Kidney epithelial cell (primary cell): ENCODE data around the gene ELMO1. TPM values are rescaled to one million over a fixed set of nuclear protein-coding genes. Genes with fewer than 3 reads are reported as not detected.

ENCODE experiments used
- DNase-seq: peaks from one replicate; pipeline ENCODE4 v3.0.0-alpha.2; 2010; ENCODE audit warnings: low read depth
- H3K27me3 ChIP-seq: 2 replicates; pipeline ENCODE4 v1.6.0; 2011; ENCODE audit warnings: low read length; ENCODE audit not compliant: control insufficient read depth, insufficient read depth
- H3K36me3 ChIP-seq: 2 replicates; pipeline ENCODE4 v1.5.1; 2011; ENCODE audit warnings: low read length; ENCODE audit not compliant: control insufficient read depth, insufficient read depth
- H3K4me3 ChIP-seq: 2 replicates; pipeline ENCODE4 v1.5.1; 2011; ENCODE audit warnings: low read depth, mild to moderate bottlenecking, control low read depth, low read length
- total RNA-seq: library from RNA; depleted of rRNA; stranded (reverse); fragments of >200 nt; gene quantifications from 2 replicates; pipeline ENCODE4 v1.2.3, GENCODE V29; 2015
- TF ChIP-seq, protein P1 (sequence below): IDR thresholded peaks from 2 replicates; pipeline ENCODE4 v1.5.1; 2011; ENCODE audit warnings: mild to moderate bottlenecking, moderate library complexity, low read length, control low read depth, inconsistent platforms; ENCODE audit not compliant: insufficient read depth, poor library complexity, severe bottlenecking

Gene ELMO1
- total RNA-seq, 1 donor from 2014 or later: 11.4 TPM

DNA sequence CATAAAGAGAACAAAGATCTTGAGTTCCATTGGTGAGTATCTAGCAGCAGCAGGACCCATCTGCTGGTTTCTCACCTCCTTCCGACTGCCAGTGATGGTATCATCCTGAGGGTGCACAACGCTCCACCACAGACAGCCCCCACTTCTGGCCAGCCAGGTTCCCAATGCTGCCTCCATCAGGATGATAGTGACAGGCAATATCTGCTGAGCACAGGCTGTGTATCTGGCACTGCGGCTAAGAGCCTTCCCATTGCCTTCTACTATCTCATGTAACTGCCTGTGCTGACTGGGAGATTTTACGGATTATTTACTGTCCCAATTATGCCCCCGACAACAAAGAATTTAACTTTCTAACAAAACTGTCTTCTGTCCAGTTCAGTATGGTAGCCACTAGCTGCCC lies 372.0 kb downstream of the ELMO1 start:
- Histone ChIP-seq H3K4me3 (no peak overlapping the region), H3K36me3 (no peaks in the 10 kb centered on the region), H3K27me3 (no peaks in the 10 kb centered on the region)
- TF ChIP-seq, protein P1, sequence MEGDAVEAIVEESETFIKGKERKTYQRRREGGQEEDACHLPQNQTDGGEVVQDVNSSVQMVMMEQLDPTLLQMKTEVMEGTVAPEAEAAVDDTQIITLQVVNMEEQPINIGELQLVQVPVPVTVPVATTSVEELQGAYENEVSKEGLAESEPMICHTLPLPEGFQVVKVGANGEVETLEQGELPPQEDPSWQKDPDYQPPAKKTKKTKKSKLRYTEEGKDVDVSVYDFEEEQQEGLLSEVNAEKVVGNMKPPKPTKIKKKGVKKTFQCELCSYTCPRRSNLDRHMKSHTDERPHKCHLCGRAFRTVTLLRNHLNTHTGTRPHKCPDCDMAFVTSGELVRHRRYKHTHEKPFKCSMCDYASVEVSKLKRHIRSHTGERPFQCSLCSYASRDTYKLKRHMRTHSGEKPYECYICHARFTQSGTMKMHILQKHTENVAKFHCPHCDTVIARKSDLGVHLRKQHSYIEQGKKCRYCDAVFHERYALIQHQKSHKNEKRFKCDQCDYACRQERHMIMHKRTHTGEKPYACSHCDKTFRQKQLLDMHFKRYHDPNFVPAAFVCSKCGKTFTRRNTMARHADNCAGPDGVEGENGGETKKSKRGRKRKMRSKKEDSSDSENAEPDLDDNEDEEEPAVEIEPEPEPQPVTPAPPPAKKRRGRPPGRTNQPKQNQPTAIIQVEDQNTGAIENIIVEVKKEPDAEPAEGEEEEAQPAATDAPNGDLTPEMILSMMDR: no peak
- no peak for DNase-seq

DNA sequence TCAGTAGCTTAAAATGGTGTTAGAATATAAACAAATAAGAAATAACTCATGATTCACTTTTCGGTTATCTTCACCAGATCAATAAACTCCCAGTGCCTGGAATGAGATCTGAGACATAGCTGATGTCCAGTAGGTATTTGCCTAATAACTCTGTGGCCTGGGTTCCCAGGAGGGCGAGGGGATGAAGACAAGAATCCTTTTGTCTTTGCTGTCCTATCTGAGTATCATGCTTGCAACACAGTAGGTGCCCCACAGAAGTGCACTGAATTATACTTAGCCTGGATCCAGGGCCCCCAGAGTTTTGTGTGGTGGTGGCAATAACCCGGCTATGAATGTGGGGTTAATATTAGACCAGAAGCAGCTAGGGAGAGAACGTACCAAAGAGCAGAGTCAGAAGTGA lies 374.3 kb downstream of the ELMO1 start:
- DNase-seq: no peak
- TF ChIP-seq, protein P1: no peak
- no peaks in the 10 kb centered on the region for H3K27me3 ChIP-seq
- H3K4me3 ChIP-seq: no peak overlapping the region
- no peaks in the 10 kb centered on the region for H3K36me3 ChIP-seq

DNA sequence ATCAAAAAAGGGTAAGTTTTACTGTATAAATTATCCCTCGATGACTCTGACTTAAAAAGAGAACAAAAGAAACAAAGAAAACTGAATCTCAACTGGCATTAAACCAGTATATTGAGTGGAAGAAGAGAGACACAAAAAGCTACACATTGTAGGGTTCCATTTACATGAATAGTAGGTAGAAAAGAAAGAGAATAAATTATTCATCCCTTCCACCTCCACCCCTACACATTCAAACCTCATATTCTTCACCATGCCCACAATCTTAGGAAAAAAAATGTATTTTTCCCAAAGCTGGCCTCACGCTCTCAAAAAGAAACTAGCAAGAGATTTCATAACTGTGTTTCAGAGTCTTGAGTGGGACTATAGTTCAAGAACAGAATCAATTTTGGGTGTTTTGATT lies 377.5 kb downstream of the ELMO1 start:
- Histone ChIP-seq H3K4me3 (no peak overlapping the region), H3K36me3 (no peaks in the 10 kb centered on the region)
- TF ChIP-seq, protein P1: no peak

DNA sequence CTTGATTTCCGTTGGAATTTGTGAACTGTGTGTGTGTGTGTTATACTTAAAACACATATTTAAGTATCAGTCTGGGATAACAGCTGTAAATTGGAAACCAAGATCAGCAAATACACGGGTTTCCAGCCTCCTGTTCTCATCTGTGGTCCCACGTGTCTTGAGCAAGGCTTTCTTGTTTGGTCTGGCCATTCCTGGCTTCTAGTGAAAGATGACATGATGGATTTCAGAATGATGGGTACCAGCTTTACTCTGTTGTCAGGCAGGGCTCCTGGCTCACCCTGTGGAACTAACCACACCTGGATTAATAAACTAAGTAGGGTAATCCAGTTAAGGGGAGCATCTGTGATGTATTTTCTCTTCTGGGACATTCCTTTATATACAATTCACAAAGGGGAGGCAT lies 378.2 kb downstream of the ELMO1 start:
- no peaks in the 10 kb centered on the region for H3K36me3 ChIP-seq
- TF ChIP-seq, protein P1: no peak

More for the DNA sequence above, 377.5 kb downstream of the ELMO1 start:
- no peaks in the 10 kb centered on the region for H3K27me3 ChIP-seq
- DNase-seq: no peak

DNA sequence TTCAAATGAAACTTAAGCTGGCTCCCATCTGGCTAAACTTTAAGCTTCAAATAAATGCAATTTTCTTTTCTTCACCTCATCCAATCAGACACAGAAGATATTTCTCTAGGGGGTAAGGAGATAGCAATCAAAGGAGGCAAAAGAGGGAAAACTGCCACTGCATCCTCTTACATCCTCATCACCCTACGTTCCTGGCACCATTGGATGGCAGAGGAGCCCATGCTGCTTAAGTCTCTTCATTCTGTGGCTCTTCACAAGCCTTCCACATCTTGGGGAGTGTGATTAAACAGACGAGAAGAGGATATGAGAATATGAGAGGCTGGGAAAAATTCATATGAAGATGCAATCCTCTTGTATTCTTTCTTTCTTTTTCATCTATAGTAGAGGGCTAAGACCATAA lies 378.6 kb downstream of the ELMO1 start:
- Histone ChIP-seq H3K36me3 (no peaks in the 10 kb centered on the region), H3K4me3 (no peak overlapping the region), H3K27me3 (no peaks in the 10 kb centered on the region)
- no peak for DNase-seq
- TF ChIP-seq, protein P1: no peak

More for the DNA sequence above, 378.2 kb downstream of the ELMO1 start:
- DNase-seq: no peak
- H3K27me3 ChIP-seq: no peaks in the 10 kb centered on the region
- H3K4me3 ChIP-seq: no peak overlapping the region

DNA sequence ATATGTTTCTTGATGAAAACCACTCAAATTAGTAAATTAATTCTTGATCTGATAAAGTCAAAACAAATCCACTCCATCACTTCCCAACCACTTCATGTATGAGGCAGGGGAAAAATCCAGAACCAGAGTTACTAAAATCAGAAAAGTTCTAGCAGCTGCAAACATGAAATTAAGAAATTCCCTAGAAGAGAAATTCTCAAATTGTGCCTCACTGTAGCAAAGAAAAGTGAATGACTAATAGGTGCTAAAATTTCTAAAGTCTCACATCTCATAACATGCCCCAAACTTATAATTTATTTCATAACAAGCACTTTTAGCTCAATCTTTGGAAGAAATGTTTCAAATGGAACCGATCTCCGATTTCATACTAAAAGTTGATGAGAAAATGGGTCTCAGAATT lies 379.3 kb downstream of the ELMO1 start:
- Histone ChIP-seq H3K36me3 (no peaks in the 10 kb centered on the region), H3K4me3 (no peak overlapping the region), H3K27me3 (no peaks in the 10 kb centered on the region)
- no peak for DNase-seq
- TF ChIP-seq, protein P1: no peak
